H1 (cell line): ENCODE results near the gene ELMO3. TPM values are rescaled to one million over a fixed set of nuclear protein-coding genes. Genes with fewer than 3 reads are reported as not detected.

ENCODE experiments used
- CTCF ChIA-PET: fragments of 300-600 bp; sonication (Branson Sonifier 250); formaldehyde crosslinking; loops from one replicate; lab custom pipeline; 2021; ENCODE audit not compliant: partially characterized antibody; lab: Charles Lee
- POLR2A ChIA-PET: fragments of 300-600 bp; sonication (Branson Sonifier 250); formaldehyde crosslinking; loops from one replicate; lab custom pipeline; 2021; ENCODE audit warnings: inconsistent platforms; ENCODE audit not compliant: partially characterized antibody; lab: Charles Lee
- DNase-seq, 2 experiments: peaks; one replicate each; pipeline versions ENCODE4 v3.0.0 to v3.0.0-alpha.2; 2010 to 2022; ENCODE audit warnings: low spot score in 2 of 2, low read depth in 1 of 2, mixed read lengths in 1 of 2
- FAIRE-seq: peaks from 2 replicates; lab custom pipeline; 2011; peaks lifted over from hg19 to GRCh38; lab: Jason Lieb, UNC
- H2AFZ ChIP-seq: 2 replicates; pipeline ENCODE4 v1.8.1; 2012; ENCODE audit warnings: low read length, inconsistent platforms
- H2AK5ac ChIP-seq: 2 replicates; pipeline ENCODE4 v1.6.1; 2013; ENCODE audit warnings: low read depth, low read length
- H2BK120ac ChIP-seq: replicated peaks from 2 replicates; pipeline ENCODE3; 2013; ENCODE audit warnings: low read depth, low read length, inconsistent platforms
- H2BK12ac ChIP-seq: 2 replicates; pipeline ENCODE4 v1.6.1; 2013; ENCODE audit warnings: low read depth, low read length
- H2BK15ac ChIP-seq: 2 replicates; pipeline ENCODE4 v1.6.1; 2013; ENCODE audit warnings: low read length
- H2BK20ac ChIP-seq: 2 replicates; pipeline ENCODE4 v1.6.1; 2013; ENCODE audit warnings: low read length
- H2BK5ac ChIP-seq: 2 replicates; pipeline ENCODE4 v1.6.1; 2013; ENCODE audit warnings: low read depth, low read length
- H3K14ac ChIP-seq: 2 replicates; pipeline ENCODE4 v1.6.1; 2013; ENCODE audit warnings: inconsistent platforms; ENCODE audit not compliant: insufficient read length
- H3K18ac ChIP-seq: 2 replicates; pipeline ENCODE4 v1.6.1; 2013; ENCODE audit warnings: low read length; ENCODE audit errors: extremely low read depth
- H3K23ac ChIP-seq: 2 replicates; pipeline ENCODE4 v1.6.1; 2013; ENCODE audit warnings: inconsistent platforms; ENCODE audit not compliant: insufficient read length
- H3K23me2 ChIP-seq: 2 replicates; pipeline ENCODE4 v1.6.1; 2013; ENCODE audit warnings: low read depth, low read length
- H3K27ac ChIP-seq: 2 replicates; pipeline ENCODE4 v1.6.1; 2011; ENCODE audit warnings: low read depth, low read length, inconsistent platforms
- H3K27me3 ChIP-seq, 4 experiments: replicated peaks in 1 of 4; 1 replicate in 1 of 4; 2 replicates in 3 of 4; pipeline versions ENCODE4 v1.6.1 to v1.8.1; 2011 to 2013; ENCODE audit warnings: low read length in 3 of 4, mild to moderate bottlenecking in 3 of 4, inconsistent platforms in 2 of 4, mixed read lengths in 2 of 4, moderate library complexity in 1 of 4; ENCODE audit not compliant: control insufficient read depth in 3 of 4, insufficient read depth in 3 of 4; ENCODE audit errors: extremely low read depth in 1 of 4
- H3K36me3 ChIP-seq, 4 experiments: 2 replicates each; pipeline versions ENCODE4 v1.6.1 to v1.8.1; 2011 to 2013; ENCODE audit warnings: mild to moderate bottlenecking in 4 of 4, low read length in 3 of 4, moderate library complexity in 2 of 4, control low read depth in 1 of 4, inconsistent platforms in 1 of 4; ENCODE audit not compliant: insufficient read depth in 4 of 4, control insufficient read depth in 2 of 4
- H3K4ac ChIP-seq: replicated peaks from 2 replicates; pipeline ENCODE3; 2013; ENCODE audit warnings: low read length, low read depth, mixed read lengths, inconsistent platforms; ENCODE audit not compliant: insufficient read length
- H3K4me1 ChIP-seq, 4 experiments: replicated peaks in 1 of 4; 1 replicate in 1 of 4; 2 replicates in 3 of 4; pipeline versions ENCODE4 v1.6.1 to v1.8.1; 2011 to 2013; ENCODE audit warnings: low read length in 3 of 4, inconsistent platforms in 2 of 4, mixed read lengths in 1 of 4; ENCODE audit not compliant: insufficient read depth in 4 of 4, control insufficient read depth in 3 of 4
- H3K4me2 ChIP-seq, 2 experiments: 2 replicates each; pipeline versions ENCODE4 v1.6.1 to v1.8.1; 2011 to 2013; ENCODE audit warnings: low read depth in 2 of 2, low read length in 2 of 2, control low read depth in 1 of 2, inconsistent platforms in 1 of 2, mild to moderate bottlenecking in 1 of 2; ENCODE audit not compliant: insufficient read depth in 1 of 2
- H3K4me3 ChIP-seq, 4 experiments: fragments of 200-600, 300-600 bp in 1 of 4; sonication (generic), shearing (Covaris generic), sonication (Bioruptor Twin) in 1 of 4; 2 replicates each; pipeline versions ENCODE4 v1.5.1 to v1.8.1; 2011 to 2016; ENCODE audit warnings: low read length in 4 of 4, low read depth in 3 of 4, control low read depth in 2 of 4, inconsistent platforms in 2 of 4, mild to moderate bottlenecking in 2 of 4, mixed read lengths in 1 of 4, moderate library complexity in 1 of 4; ENCODE audit not compliant: insufficient read depth in 2 of 4; ENCODE audit errors: extremely low read depth in 1 of 4
- H3K56ac ChIP-seq: replicated peaks from 2 replicates; pipeline ENCODE3; 2013; ENCODE audit warnings: low read depth, mild to moderate bottlenecking, mixed read lengths, low read length, inconsistent platforms; ENCODE audit not compliant: insufficient read length
- H3K79me1 ChIP-seq: 2 replicates; pipeline ENCODE4 v1.6.1; 2013; ENCODE audit warnings: low read depth, low read length, control low read depth
- H3K79me2 ChIP-seq, 2 experiments: 2 replicates each; pipeline versions ENCODE4 v1.6.1 to v1.8.1; 2012 to 2013; ENCODE audit warnings: low read length in 2 of 2, mild to moderate bottlenecking in 2 of 2, inconsistent platforms in 1 of 2; ENCODE audit not compliant: insufficient read depth in 2 of 2, control insufficient read depth in 1 of 2
- H3K9ac ChIP-seq, 4 experiments: replicated peaks in 1 of 4; 1 replicate in 1 of 4; 2 replicates in 3 of 4; pipeline versions ENCODE4 v1.6.1 to v1.8.1; 2011 to 2013; ENCODE audit warnings: low read depth in 3 of 4, low read length in 3 of 4, control low read depth in 2 of 4, mild to moderate bottlenecking in 2 of 4, moderate library complexity in 2 of 4, inconsistent platforms in 1 of 4; ENCODE audit errors: extremely low read depth in 1 of 4
- H3K9me3 ChIP-seq, 2 experiments: 2 replicates each; pipeline versions ENCODE4 v1.6.1 to v1.8.1; 2012 to 2013; ENCODE audit warnings: mild to moderate bottlenecking in 2 of 2, moderate library complexity in 2 of 2, control low read depth in 1 of 2, inconsistent platforms in 1 of 2, low read depth in 1 of 2, low read length in 1 of 2, mixed read lengths in 1 of 2; ENCODE audit not compliant: insufficient read depth in 2 of 2
- H4K20me1 ChIP-seq, 2 experiments: replicated peaks in 1 of 2; 2 replicates each; pipeline versions ENCODE3 to v1.8.1; 2011 to 2013; ENCODE audit warnings: inconsistent platforms in 2 of 2, low read length in 2 of 2, mild to moderate bottlenecking in 1 of 2; ENCODE audit not compliant: insufficient read depth in 2 of 2, control insufficient read depth in 1 of 2
- H4K5ac ChIP-seq: 2 replicates; pipeline ENCODE4 v1.6.1; 2013; ENCODE audit warnings: low read length, low read depth, mixed read lengths, inconsistent platforms; ENCODE audit not compliant: insufficient read length
- H4K8ac ChIP-seq: 2 replicates; pipeline ENCODE4 v1.8.0; 2013; ENCODE audit warnings: mild to moderate bottlenecking, moderate library complexity, low read length, inconsistent platforms; ENCODE audit not compliant: insufficient read depth; ENCODE audit errors: extremely low read depth
- H4K91ac ChIP-seq: replicated peaks from 2 replicates; pipeline ENCODE3; 2013; ENCODE audit warnings: low read length, mixed read lengths, inconsistent platforms; ENCODE audit not compliant: insufficient read length
- POLR2A ChIP-seq, 2 experiments: IDR thresholded peaks; 1 replicate in 1 of 2; 2 replicates in 1 of 2; pipeline ENCODE4 v1.6.1; 2011; ENCODE audit warnings: low read depth in 2 of 2, low read length in 2 of 2, mild to moderate bottlenecking in 2 of 2; ENCODE audit errors: control extremely low read depth in 1 of 2
- RBBP5 ChIP-seq: IDR thresholded peaks from 2 replicates; pipeline ENCODE4 v1.7.1; 2012; ENCODE audit warnings: low read depth, mild to moderate bottlenecking, inconsistent platforms, low read length, moderate library complexity, borderline replicate concordance
- WGBS, 2 experiments: shearing (Covaris generic) in 1 of 2; methylation state at CpG; one replicate each; pipeline versions ENCODE4 v1.1.6 to v1.1.7; 2013 to 2015; ENCODE audit warnings: low lambda C conversion rate in 2 of 2, mixed read lengths in 2 of 2, inconsistent platforms in 1 of 2, low coverage in 1 of 2, missing lambda C conversion rate in 1 of 2; ENCODE audit not compliant: insufficient replicate concordance in 2 of 2, insufficient coverage in 1 of 2, insufficient read length in 1 of 2; ENCODE audit errors: extremely low coverage in 1 of 2, missing lambda C conversion rate in 1 of 2; 5-methylcytosine and 5-hydroxymethylcytosine counted together
- polyA plus RNA-seq, 7 experiments: library from polyadenylated mRNA; depleted of rRNA in 3 of 7; stranded (reverse) in 5 of 7; unstranded in 2 of 7; fragments of >200 nt in 5 of 7; fragments of 200-250 nt in 2 of 7; gene quantifications; 1 replicate in 5 of 7; 2 replicates in 1 of 7; 4 replicates in 1 of 7; pipeline versions ENCODE4 v1.2.1 to v1.2.3, GENCODE V29; 2011 to 2013; ENCODE audit warnings: missing spikeins in 2 of 7, mixed read lengths in 2 of 7
- total RNA-seq: library from RNA; stranded (reverse); fragmentation: NEBNext Ultra II Directional; extraction: Animal tissue kit (Norgen Biotek cat#: 25700); gene quantifications from 2 replicates; pipeline ENCODE4 v1.2.1, GENCODE V29; 2021

The ELMO3 gene
- total and polyA plus RNA-seq, 2 of the 8 experiments (the other 6 are each of a cell fraction or from before 2014, with no cell fraction given), result 9.6 to 10.9 TPM

DNA sequence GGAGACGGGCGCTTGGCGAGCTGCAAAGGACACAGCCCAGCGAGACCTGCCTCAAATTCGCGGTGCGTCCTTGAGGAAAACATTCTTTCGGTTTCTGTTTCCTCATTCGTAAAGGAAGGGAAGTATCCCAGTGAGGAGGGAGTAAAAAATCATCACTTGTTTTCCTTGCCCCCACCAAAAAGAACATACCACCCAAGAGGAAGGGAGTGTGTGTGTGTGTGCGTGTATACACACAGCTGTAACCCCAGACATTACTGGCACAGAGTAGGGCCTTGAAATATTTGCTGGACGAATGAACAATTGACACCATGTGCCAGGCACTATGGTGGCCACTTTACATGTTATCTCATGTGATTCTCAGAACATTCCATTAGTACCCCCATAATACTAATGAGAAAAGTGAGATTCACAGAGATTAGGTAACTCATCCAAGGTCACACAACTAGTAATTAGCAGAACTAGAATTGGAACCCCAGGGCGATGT is 13.2 kb upstream of the ELMO3 start:
- Histone ChIP-seq H4K20me1 (peaks cover 2 to 18% of the 10 kb centered on the region in 2 experiments), H3K27ac (no peak overlapping the region), H3K23me2 (peaks cover 13% of the 10 kb centered on the region; the same call in 1 of the 2 replicates), H3K4me1 (peaks cover 0 to 17% (median 10%) of the 10 kb centered on the region in 4 experiments; a peak in 5 of 7 replicates), H4K5ac (no peak overlapping the region), H3K4me2 (peak overlapping the region in 1 of 2 experiments; percentile 92; a peak in 2 of 4 replicates), H3K36me3 (no peaks in the 10 kb centered on the region; a peak in 1 of 8 replicates), H3K9me3 (no peaks in the 10 kb centered on the region), H2BK5ac (no peak overlapping the region; the same call in 1 of the 2 replicates), H3K4me3 (no peak overlapping the region), H2BK15ac (no peak overlapping the region), H3K9ac (no peak overlapping the region), H3K79me2 (peaks cover 0 to 5% of the 10 kb centered on the region in 2 experiments; a peak in 1 of 4 replicates), H2BK20ac (no peak overlapping the region), H3K56ac (no peak overlapping the region), H2AFZ (no peak overlapping the region), H4K8ac (no peak overlapping the region), H2BK12ac (no peak overlapping the region), H3K79me1 (no peaks in the 10 kb centered on the region), H3K4ac (peak overlapping the region; percentile 48), H2BK120ac (no peak overlapping the region), H3K27me3 (peaks cover 8 to 32% (median 19%) of the 10 kb centered on the region in 4 experiments), H3K14ac (no peak overlapping the region), H3K23ac (no peak overlapping the region), H2AK5ac (no peak overlapping the region), H4K91ac (no peak overlapping the region), H3K18ac (no peak overlapping the region)
- FAIRE-seq (no peak), DNase-seq (no peak)
- WGBS, 2 experiments, result 17% methylated on average over 12 of the region's 12 CpGs; no CpG with 5 or more reads in 1 of the 2 experiments
- TF ChIP-seq POLR2A (IDR thresholded peaks at IDR 0.05; ENCODE audit: control extremely low read depth in 1 of 2, low read depth in 2 of 2, low read length in 2 of 2), result no peak
- peak; percentile 38; the same call in 1 of the 2 replicates for TF ChIP-seq RBBP5
- POLR2A ChIA-PET, result interaction anchor here (0.6 to 4.0 kb wide), 10 partner anchors 12 to 252 kb away, joined by 3 to 19 read pairs (median 4); partner anchors contain the start of genes HSF4 and NOL3
- CTCF ChIA-PET, result interaction anchor here (0.6 to 9.3 kb wide), 29 partner anchors 9 to 290 kb away, joined by 3 to 151 read pairs (median 4); partner anchors contain the start of genes B3GNT9, CES3, ELMO3 and FBXL8
